WERI-Rb-1 (cell line): ENCODE measurements around the gene CD99L2.

Experiments used
- DNase-seq: peaks from one replicate; pipeline ENCODE4 v3.0.0-alpha.2; 2020
- H3K27ac ChIP-seq: fragments of 250-450 bp; sonication (Bioruptor Pico); 2 replicates; pipeline ENCODE4 v1.5.1; 2020; ENCODE audit warnings: mild to moderate bottlenecking, moderate library complexity
- H3K27me3 ChIP-seq: fragments of 250-450 bp; sonication (Bioruptor Pico); 2 replicates; pipeline ENCODE4 v1.5.1; 2021; ENCODE audit warnings: mild to moderate bottlenecking, low read depth, moderate library complexity; ENCODE audit not compliant: insufficient read depth, severe bottlenecking
- H3K36me3 ChIP-seq: fragments of 250-450 bp; sonication (Bioruptor Pico); 2 replicates; pipeline ENCODE4 v1.5.1; 2020; ENCODE audit warnings: mild to moderate bottlenecking, moderate library complexity
- H3K4me3 ChIP-seq: 2 replicates; pipeline ENCODE4 v1.5.1; 2011; ENCODE audit warnings: low read depth, mild to moderate bottlenecking, control low read depth, low read length
- H3K9me3 ChIP-seq: fragments of 250-450 bp; sonication (Bioruptor Pico); 2 replicates; pipeline ENCODE4 v1.5.1; 2021; ENCODE audit warnings: mild to moderate bottlenecking, moderate library complexity; ENCODE audit not compliant: severe bottlenecking
- CTCF ChIP-seq: IDR thresholded peaks from 2 replicates; pipeline ENCODE4 v1.5.1; 2011; ENCODE audit warnings: low read depth, mild to moderate bottlenecking, control low read depth, inconsistent platforms, low read length

The CD99L2 gene

GRCh38 chrX:150936556-150936955, 38.1 kb upstream of the CD99L2 start:
- no peak overlapping the region for H3K27ac ChIP-seq
- no peak overlapping the region for H3K4me3 ChIP-seq
- no peaks in the 10 kb centered on the region for H3K36me3 ChIP-seq
- no peak for DNase-seq
- peaks cover 14% of the 10 kb centered on the region for H3K27me3 ChIP-seq
- no peak for TF ChIP-seq CTCF
- peaks cover 9% of the 10 kb centered on the region for H3K9me3 ChIP-seq

GRCh38 chrX:150935467-150935866, 37.0 kb upstream of the CD99L2 start:
- Histone ChIP-seq H3K27ac (no peak overlapping the region), H3K9me3 (peaks cover 9% of the 10 kb centered on the region), H3K4me3 (no peak overlapping the region), H3K27me3 (peaks cover 13% of the 10 kb centered on the region), H3K36me3 (no peaks in the 10 kb centered on the region)
- DNase-seq = no peak
- TF ChIP-seq CTCF = no peak

- Histone ChIP-seq H3K27ac (no peak overlapping the region), H3K27me3 (peaks cover 14% of the 10 kb centered on the region), H3K9me3 (peaks cover 9% of the 10 kb centered on the region), H3K4me3 (no peak overlapping the region), H3K36me3 (no peaks in the 10 kb centered on the region)
- no peak for DNase-seq
- no peak for TF ChIP-seq CTCF
These were observed 36.0 kb upstream of the CD99L2 start for GRCh38 chrX:150934453-150934852.

- peaks cover 14% of the 10 kb centered on the region for H3K27me3 ChIP-seq
- no peak for TF ChIP-seq CTCF
- H3K4me3 ChIP-seq = no peak overlapping the region
- H3K9me3 ChIP-seq = peaks cover 9% of the 10 kb centered on the region
- H3K27ac ChIP-seq = no peak overlapping the region
- no peak for DNase-seq
- no peaks in the 10 kb centered on the region for H3K36me3 ChIP-seq
These were observed 35.5 kb upstream of the CD99L2 start for GRCh38 chrX:150933945-150934350.

- no peak for TF ChIP-seq CTCF
- H3K4me3 ChIP-seq = no peak overlapping the region
- no peaks in the 10 kb centered on the region for H3K36me3 ChIP-seq
- H3K27ac ChIP-seq = no peak overlapping the region
- peaks cover 7% of the 10 kb centered on the region for H3K27me3 ChIP-seq
- DNase-seq = no peak
- H3K9me3 ChIP-seq = peaks cover 1% of the 10 kb centered on the region
These were observed 30.6 kb upstream of the CD99L2 start for GRCh38 chrX:150929058-150929457.

- no peak overlapping the region for H3K27ac ChIP-seq
- no peak for DNase-seq
- peaks cover 7% of the 10 kb centered on the region for H3K27me3 ChIP-seq
- H3K9me3 ChIP-seq = peaks cover 9% of the 10 kb centered on the region
- no peaks in the 10 kb centered on the region for H3K36me3 ChIP-seq
- no peak for TF ChIP-seq CTCF
- H3K4me3 ChIP-seq = no peak overlapping the region
These were observed 28.3 kb upstream of the CD99L2 start for GRCh38 chrX:150926791-150927190.
